ENCODE measurements around the gene SNHG17. TPM values are rescaled to one million over a fixed set of nuclear protein-coding genes. Genes with fewer than 3 reads are reported as not detected.

The SNHG17 gene
- total RNA-seq (2012; rRNA removed) (5.4 and 6.4 TPM in 2 replicates), polyA plus RNA-seq (2012; rRNA removed) (38.2 and 40.4 TPM in 2 replicates), Bru-seq, nascent RNA (percentile 91 among the genes with signal in this experiment), BruChase-seq, experiment 1, labeled RNA remaining after a 6-hour chase (percentile 87 among the genes with signal in this experiment), BruChase-seq, experiment 2, labeled RNA remaining after a 2-hour chase (percentile 79 among the genes with signal in this experiment)
- polyA plus RNA-seq (2012; cell fraction: cytosol; rRNA removed): 31.4 and 67.9 TPM in 2 replicates
- polyA plus RNA-seq (2012; cell fraction: nucleus; rRNA removed; ENCODE audit: low replicate concordance): 82.9 and 92.3 TPM in 2 replicates
- long read RNA-seq, partial matches to known transcripts: 5 of 12 reads
- long read RNA-seq, other reads (novel, unspliced or antisense): 7 of 12 reads

GRCh38 chr20:38434770-38435554 lies at the start of gene SNHG17:
SNHG17 (minus strand) TSS chr20:38435328.
- peak within 1 kb of the TSS; percentile 63 for H3K4me3 ChIP-seq (ENCODE audit: insufficient read depth, low read depth, low read length)
- DNase-seq: peak; percentile 96
- peak within 1 kb of the TSS; percentile 34; the same call in 1 of the 2 replicates for H4K5ac ChIP-seq (ENCODE audit: low read depth, low read length)
- H2AK5ac ChIP-seq (ENCODE audit: low read depth, low read length): peak within 1 kb of the TSS; percentile 89
- H3K9ac ChIP-seq (ENCODE audit: low read depth, low read length): peak within 1 kb of the TSS; percentile 74
- peak within 1 kb of the TSS; percentile 77 for H4K91ac ChIP-seq (ENCODE audit: insufficient read depth, low read depth, low read length)
- H2BK15ac ChIP-seq (ENCODE audit: low read depth, low read length): no peak within 1 kb of the TSS
- peak; percentile 84 for ATAC-seq (ENCODE audit: low read depth)
- TSS peak; percentile 55 for BruUV-seq (replicated peaks)
- peaks cover 7% of the 10 kb centered on the region for H3K4me1 ChIP-seq (ENCODE audit: control insufficient read depth, insufficient read depth, low read length)
- WGBS, 2 experiments (ENCODE audit: extremely low coverage in 2 of 2, insufficient read length in 1 of 2): 2% methylated on average over 43 of the region's 65 CpGs; no CpG with 5 or more reads in 1 of the 2 experiments
- peaks cover 33% of the 10 kb centered on the region for H3K36me3 ChIP-seq (ENCODE audit: control insufficient read depth, insufficient read depth, low read length)
- peak within 1 kb of the TSS; percentile 94 for H2AFZ ChIP-seq (replicated peaks; ENCODE audit: low read length, poor library complexity)
- peak within 1 kb of the TSS; percentile 82 for H3K23ac ChIP-seq (ENCODE audit: low read depth, low read length)
- ChIA-PET CTCF (interaction anchor here (0.5 to 2.2 kb wide), 11 partner anchors 8 to 117 kb away, joined by 3 to 14 read pairs (median 4); partner anchors contain the start of gene RALGAPB), POLR2A (ENCODE audit: unreplicated experiment) (interaction anchor here (0.6 to 1.0 kb wide), 5 partner anchors 8 to 19 kb away, joined by 3 to 10 read pairs (median 4); no protein-coding TSS in a partner anchor)
- peaks cover 40% of the 10 kb centered on the region for H4K20me1 ChIP-seq (ENCODE audit: insufficient read depth, low read length)
- no peak within 1 kb of the TSS for H3K18ac ChIP-seq (ENCODE audit: low read depth, low read length)
- H2BK120ac ChIP-seq (ENCODE audit: low read depth, low read length): no peak within 1 kb of the TSS
- peak within 1 kb of the TSS; percentile 36 for H3K27ac ChIP-seq (ENCODE audit: insufficient read depth, low read length)
- peak within 1 kb of the TSS; percentile 85 for H3K56ac ChIP-seq (ENCODE audit: extremely low read depth, insufficient read depth, low read length)
- H2BK20ac ChIP-seq (ENCODE audit: low read depth, low read length): no peak within 1 kb of the TSS; the same call in 1 of the 2 replicates
- peak within 1 kb of the TSS; percentile 79 for H3K4ac ChIP-seq (ENCODE audit: low read depth, low read length)
- peak within 1 kb of the TSS; percentile 67 for H3K14ac ChIP-seq (replicated peaks; ENCODE audit: low read depth, low read length)
- dilution Hi-C loops (cut with HindIII; ENCODE audit: low sequenced_read_pairs, unreplicated experiment) (no loop called here), intact Hi-C loops (cut with micrococcal nuclease) (loop anchor here (1.0 kb wide), 1 partner anchor 11 kb away; no protein-coding TSS in a partner anchor), in situ Hi-C loops (cut with MboI; ENCODE audit: low sequenced_read_pairs) (no loop called here)
- peaks cover 0 to 45% of the 10 kb centered on the region in 2 experiments; a peak in 2 of 4 replicates for H3K79me1 ChIP-seq (ENCODE audit: low read depth in 1 of 2, low read length in 2 of 2)
- peaks cover 20% of the 10 kb centered on the region; the same call in 1 of the 2 replicates for H3K9me1 ChIP-seq (ENCODE audit: insufficient read depth, low read length)
- peak within 1 kb of the TSS; percentile 39 for H2BK5ac ChIP-seq (ENCODE audit: low read depth, low read length, poor library complexity, severe bottlenecking)
- H2AK9ac ChIP-seq (replicated peaks; ENCODE audit: low read depth, low read length, poor library complexity): peak within 1 kb of the TSS; percentile 99
- peak within 1 kb of the TSS; percentile 7 to 84 for H4K8ac ChIP-seq (ENCODE audit: low read depth in 2 of 2, low read length in 2 of 2)
- peak within 1 kb of the TSS; percentile 87 for H3K4me2 ChIP-seq (ENCODE audit: low read depth, low read length)
- H3K9me3 ChIP-seq (ENCODE audit: control insufficient read depth, insufficient read depth, low read length): no peaks in the 10 kb centered on the region
- no peaks in the 10 kb centered on the region; the same call in 1 of the 2 replicates for H3K27me3 ChIP-seq (ENCODE audit: control insufficient read depth, insufficient read depth, low read length)
- peak; percentile 41; the same call in 1 of the 2 replicates for TF ChIP-seq SMC3 (IDR thresholded peaks at IDR 0.05; ENCODE audit: low read depth, low read length)
- no peak for TF ChIP-seq CEBPB (IDR thresholded peaks at IDR 0.05; ENCODE audit: low read depth, low read length)
- TF ChIP-seq USF2 (IDR thresholded peaks at IDR 0.05; ENCODE audit: low read depth, low read length): 0 out of 2 replicates have a peak, but pooled peaks have one; percentile 4
- no peak for TF ChIP-seq FOS (IDR thresholded peaks at IDR 0.05; ENCODE audit: low read depth, low read length)
- peak; percentile 96 for TF ChIP-seq POLR2A (IDR thresholded peaks at IDR 0.05; ENCODE audit: low read depth, low read length)
- no peak for TF ChIP-seq CHD1 (IDR thresholded peaks at IDR 0.05; ENCODE audit: low read depth, low read length)
- TF ChIP-seq RFX5 (IDR thresholded peaks at IDR 0.05; ENCODE audit: low read depth, low read length): no peak
- peak; percentile 99 for TF ChIP-seq CTCF (conservative IDR thresholded peaks at IDR 0.05; ENCODE audit: low read depth, low read length)
- TF ChIP-seq MAZ (IDR thresholded peaks at IDR 0.05; ENCODE audit: borderline replicate concordance, low read depth, low read length): peak; percentile 38; the same call in 1 of the 2 replicates
- no peak for TF ChIP-seq RCOR1 (IDR thresholded peaks at IDR 0.05; ENCODE audit: insufficient replicate concordance, low read length)
- TF ChIP-seq BHLHE40 (IDR thresholded peaks at IDR 0.05; ENCODE audit: low read depth, low read length): peak; percentile 12; the same call in 1 of the 2 replicates
- TF ChIP-seq MXI1 (IDR thresholded peaks at IDR 0.05; ENCODE audit: borderline replicate concordance, low read depth, low read length): peak; percentile 95; the same call in 1 of the 2 replicates
- peak; percentile 38 for TF ChIP-seq RAD21 (IDR thresholded peaks at IDR 0.05; ENCODE audit: low read length)
